Activated T-helper 9 cell treated with anti-CD3 and anti-CD28 coated beads, Interleukin-2, amount 50 U/mL, for 16 hours (primary cell): ENCODE data around the gene IFIT1.
"Not testable (repeated sequence)": the region's sequence is repeated elsewhere in the genome, so short reads cannot be mapped to it uniquely, and the experiment has no call there.

Experiments used
- DNase-seq: peaks from one replicate; pipeline ENCODE4 v3.0.0-alpha.2; 2020; ENCODE audit warnings: low read depth

The IFIT1 gene

DNA sequence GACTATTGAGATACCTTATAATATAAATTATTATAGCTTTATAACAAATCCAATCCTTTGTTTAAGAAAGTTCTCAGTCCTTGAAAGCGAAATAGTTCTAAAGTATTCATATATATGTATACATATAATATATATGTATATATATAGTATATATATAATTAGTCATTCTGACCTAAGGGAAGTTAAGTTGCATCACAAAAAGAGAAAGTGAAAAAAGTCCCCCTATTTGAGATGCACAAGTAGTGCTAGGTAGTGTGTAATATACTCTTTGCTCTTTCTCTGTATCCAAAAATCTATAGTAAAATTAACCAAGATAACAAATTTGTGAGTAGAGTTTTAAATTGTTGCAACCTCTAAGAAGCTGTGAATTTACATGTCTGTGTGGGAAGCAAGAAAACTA lies 27.9 kb upstream of the IFIT1 start:
- no peak for DNase-seq

DNA sequence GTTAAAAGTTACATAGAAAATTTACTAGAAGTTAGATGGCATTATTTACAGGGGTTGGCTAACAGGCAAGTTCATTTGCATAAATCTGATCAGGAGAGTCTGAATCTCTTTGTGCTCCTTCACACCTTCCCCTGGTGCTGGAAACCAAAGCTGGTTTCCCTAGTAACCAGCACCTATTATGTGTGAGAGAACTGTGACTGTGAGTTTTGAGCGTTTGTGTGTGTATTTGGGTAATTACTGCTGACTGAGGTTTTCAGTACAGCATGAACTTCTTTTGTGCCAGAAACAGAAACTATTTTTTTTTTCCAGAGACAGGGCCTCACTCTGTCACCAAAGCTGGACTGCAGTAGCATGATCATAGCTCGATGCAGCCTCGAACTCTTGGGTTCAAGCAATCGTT lies 24.9 kb upstream of the IFIT1 start:
- no peak for DNase-seq

DNA sequence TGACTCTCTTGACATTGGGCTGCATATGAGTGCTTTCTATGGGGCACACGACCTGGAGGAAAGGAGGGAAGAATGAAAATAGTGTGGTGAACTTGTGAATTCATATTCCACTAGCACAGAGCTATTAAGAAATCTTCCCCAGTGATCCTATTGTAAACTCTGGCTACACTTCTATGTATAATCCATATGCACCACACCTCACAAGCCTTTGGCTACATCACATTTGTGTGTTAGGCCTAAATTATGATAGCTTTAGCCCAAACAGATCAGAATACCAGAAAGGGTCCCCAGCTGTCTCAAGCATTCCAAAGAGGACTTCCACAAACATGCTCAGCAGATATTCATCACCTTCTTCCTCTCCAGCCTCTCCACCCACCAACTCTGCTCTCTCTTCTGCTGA lies 24.3 kb upstream of the IFIT1 start:
- no peak for DNase-seq

DNA sequence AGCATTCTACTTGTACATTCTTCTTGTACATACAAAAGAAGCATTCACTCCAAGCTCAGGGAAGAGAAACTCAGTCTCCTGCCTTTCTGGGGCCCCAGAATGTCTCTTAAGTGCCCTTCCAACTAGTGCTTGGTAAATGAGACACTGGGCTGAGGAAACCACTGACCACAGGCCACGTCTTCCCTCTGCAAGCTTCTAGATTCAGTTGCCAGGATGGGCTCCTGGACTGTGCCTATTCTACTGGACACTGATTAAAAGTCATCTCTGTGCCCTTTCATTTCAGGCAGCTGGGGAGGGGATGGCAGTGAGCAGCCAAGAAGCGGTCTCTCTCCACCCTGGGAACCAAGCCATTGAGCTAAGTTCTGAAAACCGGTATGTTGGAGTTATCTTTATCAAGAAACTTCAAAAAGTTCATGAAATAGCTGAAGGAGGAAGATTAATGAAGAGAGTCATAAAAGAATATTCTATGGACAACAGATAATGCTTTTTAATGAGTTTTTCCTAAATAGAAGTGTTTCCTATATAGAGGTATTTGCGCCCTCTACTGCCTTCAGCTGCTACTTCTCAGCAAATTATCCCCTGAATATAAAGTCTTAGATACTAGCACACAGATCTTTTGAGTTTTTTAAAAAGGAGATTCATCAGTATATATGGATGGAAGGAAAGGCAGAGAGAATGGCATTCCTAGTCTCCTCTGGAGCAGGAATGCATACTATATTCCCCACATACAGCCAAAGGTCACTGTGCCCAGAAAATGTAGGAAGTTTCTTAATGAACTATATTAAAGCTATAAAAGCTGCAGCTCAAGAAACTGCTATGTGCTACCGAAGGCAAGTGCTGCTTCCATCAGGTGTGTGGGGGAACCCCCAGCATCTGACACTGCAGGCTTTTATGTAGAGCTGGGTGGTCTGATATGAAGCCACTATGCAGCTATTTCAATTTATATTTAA lies 23.0 kb upstream of the IFIT1 start:
- no peak for DNase-seq

DNA sequence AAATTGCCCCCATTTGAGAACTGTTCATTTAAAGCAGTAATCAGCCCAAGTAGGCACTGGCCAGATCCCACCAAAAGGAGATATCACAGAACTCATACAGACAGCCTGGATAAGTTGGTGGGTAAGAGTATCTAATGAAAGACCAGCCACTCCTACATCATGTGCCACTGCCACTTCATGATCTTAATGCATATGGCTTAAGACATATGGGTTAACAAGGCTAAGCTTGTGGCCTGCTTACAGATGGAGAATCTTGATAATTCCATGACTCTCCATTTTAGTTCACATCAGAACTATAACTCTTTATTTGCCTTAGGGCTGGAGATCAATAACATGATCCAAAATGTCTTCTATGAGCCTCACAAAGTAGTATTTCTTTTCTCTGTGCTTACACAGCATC lies 21.3 kb upstream of the IFIT1 start:
- DNase-seq = no peak

DNA sequence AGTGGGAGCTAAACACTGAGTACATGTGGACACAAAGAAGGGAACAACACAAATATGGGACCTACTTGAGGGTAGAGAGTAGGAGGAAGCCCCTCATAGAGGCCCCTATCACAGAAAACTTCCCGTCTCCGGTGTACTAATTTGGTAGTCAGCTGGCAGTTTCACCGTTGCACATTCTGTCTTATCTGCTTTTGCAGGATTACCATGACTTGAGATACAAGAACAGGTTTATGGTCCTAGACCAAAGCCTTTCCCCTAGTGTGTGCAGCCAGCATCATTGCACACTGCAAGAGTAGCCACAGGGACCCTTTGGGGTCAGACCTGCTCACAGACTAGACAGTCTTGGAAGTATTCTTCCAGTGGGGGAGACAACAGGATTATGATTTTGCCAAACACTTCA lies 20.4 kb upstream of the IFIT1 start:
- DNase-seq = no peak

DNA sequence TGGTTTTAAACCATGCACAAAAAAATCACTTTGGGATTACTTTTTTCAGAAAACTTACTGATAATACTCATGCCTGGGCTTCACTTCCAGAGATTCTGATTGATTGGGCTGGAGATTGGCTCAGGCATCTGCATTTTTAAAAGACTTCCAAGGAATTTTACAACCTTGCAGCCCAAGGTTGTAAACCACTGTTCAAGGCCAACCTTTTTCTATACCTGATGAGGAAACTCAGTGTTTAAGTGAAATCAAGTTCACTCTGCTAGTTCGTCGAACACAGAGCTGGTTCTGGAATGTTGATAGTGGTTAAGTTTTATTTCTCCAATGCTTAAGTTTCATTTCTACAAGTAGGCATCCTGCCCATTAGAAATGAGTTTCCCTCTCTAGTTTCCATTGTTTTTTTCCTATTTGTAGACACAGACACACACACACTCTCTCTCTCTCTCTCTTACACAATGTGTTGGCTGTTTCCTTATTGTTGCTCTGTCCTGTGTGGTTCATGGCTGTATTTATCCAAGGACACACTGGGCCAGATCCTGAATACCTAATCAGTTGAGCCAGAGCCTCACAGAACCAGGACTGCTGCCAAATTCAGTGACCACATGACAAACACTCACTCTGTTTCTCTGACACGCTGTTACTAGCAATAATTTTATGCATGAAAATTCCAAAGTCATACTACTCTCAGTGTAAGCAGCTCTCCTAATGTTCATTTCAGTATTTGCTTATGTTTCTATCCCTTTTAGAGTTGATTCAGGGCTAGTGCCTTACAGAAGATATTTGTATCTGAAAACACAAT lies 18.3 kb upstream of the IFIT1 start:
- no peak for DNase-seq

DNA sequence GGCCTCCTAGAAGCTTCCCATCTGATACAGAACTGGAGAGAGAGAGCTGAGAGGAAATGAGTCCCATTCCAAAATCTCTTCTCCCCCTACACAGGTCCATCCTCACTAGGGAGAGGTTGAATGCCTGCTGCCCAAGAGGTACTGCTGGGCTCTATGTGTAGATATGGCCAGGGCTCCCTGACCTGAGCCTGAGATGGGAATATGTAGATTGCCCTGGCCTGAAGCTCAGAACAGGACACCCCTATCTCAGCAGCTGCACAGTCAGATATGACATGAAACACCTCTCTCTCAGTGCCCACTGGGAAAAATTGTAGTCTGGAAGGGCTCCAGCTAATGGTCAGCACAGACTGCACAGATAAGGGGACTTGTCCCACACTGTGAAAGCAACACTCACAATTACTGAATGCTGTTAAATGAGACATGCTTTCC lies 17.7 kb upstream of the IFIT1 start:
- no peak for DNase-seq

DNA sequence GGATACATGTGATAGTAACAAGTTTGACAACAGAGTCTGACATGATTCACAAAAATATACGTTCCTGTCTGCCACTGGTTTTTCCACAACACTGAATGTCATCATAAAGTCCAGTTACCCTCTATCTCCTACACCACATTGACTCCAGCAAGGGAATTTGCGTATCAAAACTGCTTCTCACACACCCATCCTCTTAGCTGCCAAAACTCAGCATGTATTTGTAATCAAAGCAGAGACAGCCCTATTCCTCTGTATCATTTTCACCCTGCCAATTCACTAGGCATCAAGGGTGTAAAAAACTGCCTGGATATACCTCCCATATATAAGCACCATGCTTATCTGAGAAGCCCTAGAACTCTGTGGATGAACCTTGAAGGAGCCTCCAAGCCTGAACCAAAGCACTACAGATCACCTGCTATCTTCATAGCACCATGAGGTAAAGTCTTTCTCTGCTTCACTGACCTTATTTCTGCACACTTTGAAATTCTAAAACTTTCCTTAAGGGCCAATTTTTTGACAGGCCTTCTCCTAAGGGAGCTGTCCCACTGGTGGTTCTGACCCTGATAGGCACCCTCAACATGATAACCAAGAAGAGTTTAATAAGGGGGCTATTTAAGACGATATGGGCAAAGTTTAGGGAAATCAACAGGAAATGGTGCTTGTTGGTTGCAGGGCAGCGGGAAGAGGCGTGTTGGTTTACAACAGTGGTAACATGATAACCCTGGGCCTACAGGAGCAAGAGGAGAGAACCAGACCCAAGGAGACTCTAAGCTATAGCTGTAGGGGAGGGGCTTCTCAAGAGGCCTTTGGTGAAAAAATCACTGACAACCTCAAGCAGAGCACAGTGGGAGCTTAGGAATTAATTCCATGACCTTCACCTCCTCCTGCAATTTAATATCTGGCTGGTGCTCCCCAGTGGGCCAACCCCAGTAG lies 14.5 kb upstream of the IFIT1 start, which contains the start of gene IFIT1B:
TSS of gene IFIT1B (plus strand) at position 352 of the 933 bp plus-strand sequence. CDS start at position 432, 80 bp downstream.
- no peak for DNase-seq

DNA sequence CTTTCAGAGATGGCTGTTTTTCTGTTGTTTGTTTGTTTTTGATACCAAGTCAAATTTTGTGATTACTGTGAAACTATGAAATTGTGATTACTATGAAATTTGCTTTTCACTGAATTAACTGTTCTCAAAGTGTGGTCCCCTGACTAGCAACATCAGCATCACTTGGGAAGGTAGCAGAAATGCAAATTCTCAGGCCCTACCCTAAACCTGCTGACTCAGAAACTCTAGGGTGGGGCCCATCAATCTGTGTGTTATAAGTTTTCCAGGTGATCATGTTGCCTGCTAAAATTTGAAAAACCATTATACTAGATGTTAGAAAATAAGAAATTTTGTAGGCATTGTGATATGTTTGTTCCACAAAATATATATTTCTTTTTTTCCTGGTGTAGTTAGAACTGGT lies 13.3 kb upstream of the IFIT1 start:
- DNase-seq = no peak

DNA sequence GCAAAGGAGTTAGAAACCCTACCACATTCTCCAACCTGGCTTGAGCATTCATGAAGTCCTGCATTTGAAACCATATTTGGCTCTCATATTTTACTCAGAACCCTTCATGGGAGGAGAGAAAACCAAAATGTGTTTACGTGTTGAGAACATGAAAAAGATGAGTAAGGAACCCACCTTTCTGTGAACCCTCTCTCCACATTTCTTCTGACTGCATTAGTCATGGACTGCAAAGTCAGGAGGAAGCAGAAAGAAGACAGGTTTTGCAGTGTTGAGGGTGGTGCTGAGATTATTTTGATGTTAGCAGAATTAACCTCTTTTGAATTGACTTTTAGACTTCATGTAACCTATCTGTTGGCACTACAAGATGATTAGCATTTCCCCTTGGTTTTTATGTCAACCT lies 9.7 kb upstream of the IFIT1 start:
- DNase-seq = no peak

DNA sequence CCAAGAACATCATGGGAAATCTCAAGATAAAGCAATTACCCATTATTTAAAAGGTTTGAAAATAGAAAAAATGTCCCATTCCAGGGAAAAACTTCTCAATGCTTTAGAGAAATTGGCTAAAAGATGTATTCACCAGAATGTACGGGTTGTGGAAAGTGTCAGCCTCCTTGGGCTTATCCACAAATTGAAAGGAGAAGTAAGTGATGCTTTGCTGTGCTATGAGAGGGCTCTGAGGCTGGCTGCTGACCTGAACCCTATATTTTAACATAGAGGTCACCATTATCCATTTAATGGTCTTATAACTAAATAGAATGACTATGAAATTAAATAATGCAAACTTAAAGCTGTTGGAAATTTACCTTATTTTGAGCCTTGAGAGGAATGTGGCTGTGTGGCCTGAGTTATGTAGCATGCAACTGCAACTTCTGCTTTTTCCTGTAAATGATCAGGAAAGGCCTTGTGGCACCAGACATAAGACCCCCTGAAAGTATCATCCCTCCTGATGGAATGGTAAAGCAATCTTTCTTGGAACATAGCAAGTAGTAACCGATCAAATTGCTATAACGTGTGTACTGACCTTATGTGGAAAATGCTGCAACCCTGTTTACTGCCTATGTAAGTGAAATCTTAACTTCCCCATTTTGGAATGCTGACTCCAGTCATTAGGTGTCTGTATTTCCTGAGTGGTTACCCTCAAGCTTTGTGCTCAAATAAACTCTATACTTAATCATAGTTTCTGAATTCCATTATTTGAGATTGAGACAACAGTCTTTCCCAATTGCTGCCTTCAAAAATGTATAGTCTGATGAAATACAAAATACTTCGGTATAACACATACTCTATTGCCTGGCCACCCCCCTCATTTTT lies 7.7 kb upstream of the IFIT1 start:
- no peak for DNase-seq

DNA sequence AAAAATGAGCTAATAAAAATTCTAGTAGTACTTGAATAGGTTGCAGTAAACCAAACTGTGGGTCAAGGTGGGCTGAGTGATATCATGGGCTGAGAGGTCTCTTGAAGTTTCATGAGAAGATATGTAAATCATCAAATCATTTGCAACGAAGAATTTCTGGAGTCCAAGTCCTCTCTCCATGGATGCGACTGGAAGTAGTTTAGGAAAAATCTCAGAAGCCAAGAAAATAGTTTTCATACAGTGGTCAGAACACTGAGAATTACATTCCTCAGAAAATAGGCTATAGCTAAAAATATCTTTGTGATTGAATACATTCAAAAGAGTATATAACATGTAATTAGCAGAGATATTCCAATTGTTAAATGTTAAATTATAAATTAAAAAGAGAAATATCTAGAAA lies 3.6 kb upstream of the IFIT1 start:
- DNase-seq = no peak

DNA sequence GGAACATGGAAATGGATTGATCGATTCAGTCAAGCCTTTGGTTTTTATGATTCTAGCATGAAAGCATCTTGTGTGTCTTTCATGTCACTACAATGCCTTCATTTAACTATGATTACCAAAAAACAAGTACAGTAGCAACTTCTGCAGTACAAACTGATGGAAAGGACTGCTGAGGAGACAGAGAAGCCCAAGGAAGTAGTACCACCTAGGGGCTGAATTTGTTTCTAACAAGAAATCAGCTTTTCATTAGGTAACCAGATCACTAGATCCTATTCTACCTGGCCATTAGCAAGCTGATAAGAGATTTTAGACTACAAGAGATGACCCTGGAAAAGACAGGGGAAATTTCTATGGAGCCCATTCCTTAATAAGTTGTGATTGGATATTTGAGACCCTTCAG lies 3.2 kb upstream of the IFIT1 start:
- no peak for DNase-seq

DNA sequence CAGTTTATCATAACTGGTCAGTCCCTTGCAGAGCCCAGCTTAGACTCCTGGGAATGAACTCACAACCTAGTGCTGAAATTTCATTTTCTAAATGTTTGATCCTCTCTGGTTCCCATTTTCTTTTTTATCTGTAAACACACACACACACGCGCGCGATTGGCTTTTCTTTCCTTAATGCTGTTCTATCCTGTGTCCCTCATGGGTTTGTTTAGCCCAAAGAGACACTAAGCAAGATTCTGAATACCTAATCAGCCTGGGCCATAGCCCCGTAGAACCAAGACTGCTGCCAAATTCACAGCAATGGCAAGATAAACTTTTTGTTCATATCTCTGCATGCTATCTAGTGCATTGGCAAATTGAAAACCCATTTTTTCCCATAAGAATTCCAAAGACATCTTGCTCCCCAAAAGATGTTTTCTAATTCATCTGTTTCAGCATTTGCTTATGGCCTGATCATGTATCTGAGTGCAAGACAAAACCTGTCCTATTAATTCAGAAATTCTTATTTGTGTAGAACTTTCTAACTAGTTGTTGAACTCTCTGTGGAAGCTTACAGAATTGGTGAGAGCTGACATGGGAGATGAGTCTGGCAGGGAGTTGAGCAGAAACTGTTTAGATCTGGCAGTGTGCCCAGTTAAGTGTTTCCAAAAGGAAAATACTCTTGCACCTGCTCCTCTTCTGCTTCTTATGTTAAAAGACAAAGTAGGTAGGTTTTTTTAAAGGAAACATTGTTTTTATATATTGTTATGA lies 1.8 kb upstream of the IFIT1 start:
- no peak for DNase-seq

DNA sequence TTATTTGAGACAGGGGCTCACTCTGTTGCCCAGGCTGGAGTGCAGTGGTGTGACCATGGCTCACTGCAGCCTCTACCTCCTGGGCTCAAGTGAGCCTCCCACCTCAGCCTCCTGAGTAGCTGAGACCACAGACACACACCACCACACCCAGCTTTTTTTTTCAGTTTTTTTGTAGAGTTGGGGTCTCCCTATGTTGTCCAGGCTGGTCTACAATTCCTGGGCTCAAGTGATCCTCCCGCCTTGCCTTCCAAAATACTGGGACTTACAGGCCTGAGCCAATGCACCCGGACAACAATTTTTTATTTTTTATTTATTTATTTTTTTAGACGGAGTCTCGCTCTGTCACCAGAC lies 1.2 kb upstream of the IFIT1 start:
- DNase-seq = not testable (repeated sequence)

DNA sequence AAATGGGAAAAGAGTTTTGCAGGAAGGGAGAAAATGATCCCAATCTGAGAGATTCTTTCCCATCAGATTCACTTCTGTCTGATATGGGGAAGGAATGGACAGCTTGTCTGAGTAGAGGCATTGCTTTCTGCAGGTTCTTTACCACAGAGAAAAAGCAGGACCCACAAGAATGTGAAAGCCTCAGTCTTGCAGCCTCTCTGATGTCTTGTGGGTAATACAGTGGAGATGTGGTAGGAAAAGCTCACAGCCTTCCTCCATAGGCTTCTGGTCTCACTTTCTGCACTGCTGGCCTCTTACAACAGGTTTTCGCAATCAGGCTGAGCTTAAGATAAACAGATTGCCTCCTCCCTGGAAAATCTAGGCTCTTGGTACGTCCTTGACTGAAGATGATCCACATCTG lies 551 bp downstream of the IFIT1 start:
- no peak for DNase-seq

DNA sequence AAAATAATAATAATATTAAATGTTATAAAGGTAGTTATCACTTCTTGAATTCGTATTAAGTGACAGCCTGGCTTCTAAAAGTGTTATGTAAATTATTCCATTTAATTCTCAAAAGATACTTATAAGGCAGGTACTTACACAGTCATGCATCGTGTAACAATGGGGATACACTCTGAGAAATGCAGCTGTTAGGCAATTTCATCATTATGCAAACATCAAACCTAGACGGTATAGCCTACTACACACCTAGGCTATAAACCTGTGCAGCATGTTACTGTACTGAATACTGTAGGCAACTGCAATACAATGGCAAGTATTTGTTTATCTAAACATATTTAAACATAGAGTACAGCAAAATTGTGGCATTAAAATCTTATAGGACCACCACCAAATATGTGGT lies 1.5 kb downstream of the IFIT1 start:
- no peak for DNase-seq

DNA sequence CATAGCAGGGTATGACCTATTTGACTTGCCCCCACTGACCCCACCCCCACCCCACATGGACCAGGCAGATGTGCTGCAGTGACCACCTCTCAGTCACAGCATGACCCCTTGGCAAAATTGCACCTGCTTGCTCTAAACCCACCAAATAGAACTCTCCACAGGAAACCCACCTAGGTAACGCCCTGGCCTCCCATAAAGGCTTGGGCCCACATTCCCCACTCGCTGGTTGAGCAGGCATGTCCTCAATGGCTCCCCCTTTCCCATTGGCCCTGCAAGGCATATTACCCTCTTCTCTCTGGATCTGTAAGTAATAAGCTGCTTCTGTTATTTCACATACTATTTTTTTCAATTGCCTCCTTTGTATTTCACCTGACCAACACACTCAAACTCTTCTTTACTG lies 2.7 kb downstream of the IFIT1 start:
- no peak for DNase-seq

DNA sequence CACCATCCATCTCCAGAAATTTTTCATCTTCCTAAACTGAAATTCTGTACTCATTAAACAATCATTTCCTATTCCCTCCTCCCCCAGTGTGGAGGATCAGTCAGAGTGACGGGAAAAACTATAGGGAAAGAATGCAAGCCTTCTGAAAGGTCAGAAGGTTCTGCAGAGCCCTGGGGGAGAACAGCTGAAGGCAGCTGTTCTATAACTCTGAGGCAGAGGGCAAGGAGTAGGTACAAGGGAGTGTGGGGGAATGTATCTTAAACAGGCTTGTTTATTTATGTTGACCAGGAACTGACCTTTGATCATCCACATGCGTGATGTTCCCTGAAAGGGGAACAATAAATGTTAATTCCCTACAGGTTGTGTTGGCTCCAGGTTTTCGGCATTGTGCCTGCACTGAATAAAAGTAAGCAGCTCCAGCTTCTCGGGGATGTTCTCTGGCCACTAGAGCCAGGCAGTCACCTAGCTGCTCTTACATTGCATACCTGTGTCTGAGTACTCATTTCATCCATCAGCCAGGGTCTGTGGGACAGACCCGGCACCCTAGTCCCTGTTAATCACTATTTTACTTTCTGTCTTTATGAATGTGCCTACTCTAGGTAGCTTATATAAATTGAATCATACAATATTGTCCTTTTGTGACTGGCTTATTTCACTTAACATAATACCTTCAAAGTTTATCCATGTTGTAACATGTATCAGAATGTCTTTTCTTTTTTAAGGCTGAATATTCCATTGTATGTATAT lies 5.8 kb downstream of the IFIT1 start:
- DNase-seq = no peak
